GM19351 (cell line): ENCODE results near the gene STEAP2.
"Not testable (repeated sequence)": the region's sequence is repeated elsewhere in the genome, so short reads cannot be mapped to it uniquely, and the experiment has no call there.

Source experiments
- ATAC-seq: cut with Tn5 transposase; IDR thresholded peaks from one replicate; pipeline ENCODE4 v1.9.1; 2021; ENCODE audit warnings: mild to moderate bottlenecking, moderate library complexity; ENCODE audit not compliant: unreplicated experiment

Gene STEAP2

DNA sequence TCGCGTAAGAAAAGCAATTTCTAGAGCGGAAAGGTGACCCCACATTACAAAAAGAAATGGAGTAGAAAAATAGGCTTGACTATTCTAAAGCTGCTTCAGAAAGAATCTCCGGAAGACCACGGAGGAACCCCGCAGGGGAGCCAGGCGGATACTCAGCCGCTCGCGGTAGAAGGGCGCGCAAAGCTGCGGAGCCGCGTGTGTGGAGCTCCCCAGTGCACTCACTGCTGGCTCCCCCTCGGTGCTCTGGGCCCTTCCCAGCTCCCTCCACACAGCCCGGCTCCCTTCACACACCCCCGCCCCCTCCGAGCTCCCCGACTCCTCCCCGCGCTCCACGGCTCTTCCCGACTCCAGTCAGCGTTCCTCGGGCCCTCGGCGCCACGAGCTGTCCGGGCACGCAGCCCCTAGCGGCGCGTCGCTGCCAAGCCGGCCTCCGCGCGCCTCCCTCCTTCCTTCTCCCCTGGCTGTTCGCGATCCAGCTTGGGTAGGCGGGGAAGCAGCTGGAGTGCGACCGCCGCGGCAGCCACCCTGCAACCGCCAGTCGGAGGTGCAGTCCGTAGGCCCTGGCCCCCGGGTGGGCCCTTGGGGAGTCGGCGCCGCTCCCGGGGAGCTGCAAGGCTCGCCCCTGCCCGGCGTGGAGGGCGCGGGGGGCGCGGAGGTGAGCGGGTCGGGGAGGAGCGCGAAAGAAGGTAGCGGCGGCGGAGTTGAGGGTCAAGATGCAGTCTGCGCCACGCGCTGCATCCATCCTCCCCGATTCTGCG is at the start of gene STEAP2:
Gene STEAP2 (plus strand): TSS at position 350 of the 758 bp plus-strand sequence. CDS start 13,343 bp downstream, outside the sequence.
- ATAC-seq: peak; percentile 93

DNA sequence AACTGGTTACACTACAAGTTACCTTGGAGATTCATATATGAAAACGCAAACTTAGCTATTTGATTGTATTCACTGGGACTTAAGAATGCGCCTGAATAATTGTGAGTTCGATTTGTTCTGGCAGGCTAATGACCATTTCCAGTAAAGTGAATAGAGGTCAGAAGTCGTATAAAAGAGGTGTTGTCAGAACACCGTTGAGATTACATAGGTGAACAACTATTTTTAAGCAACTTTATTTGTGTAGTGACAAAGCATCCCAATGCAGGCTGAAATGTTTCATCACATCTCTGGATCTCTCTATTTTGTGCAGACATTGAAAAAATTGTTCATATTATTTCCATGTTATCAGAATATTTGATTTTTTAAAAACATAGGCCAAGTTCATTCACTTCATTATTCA is 48.0 kb upstream of the STEAP2 start:
- no peak for ATAC-seq

DNA sequence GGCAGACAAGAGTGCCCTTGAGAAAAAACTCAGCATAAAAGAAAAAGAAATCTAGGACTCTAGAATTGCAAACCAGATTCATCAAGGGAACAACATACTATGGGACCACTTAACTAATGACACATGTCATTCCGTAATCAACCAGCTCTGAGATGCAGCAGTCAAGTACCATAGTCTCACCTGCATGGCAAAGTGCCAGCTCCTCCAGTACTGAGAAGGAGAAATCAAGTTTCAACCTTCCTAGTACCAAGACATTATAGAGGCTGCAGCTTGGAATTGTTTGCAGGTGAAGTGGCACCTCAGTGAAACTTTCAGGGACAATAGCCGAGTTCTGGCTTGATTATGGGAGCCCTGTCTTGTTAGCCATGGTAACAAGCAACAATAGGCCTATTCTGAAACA is 45.8 kb upstream of the STEAP2 start:
- ATAC-seq: no peak

DNA sequence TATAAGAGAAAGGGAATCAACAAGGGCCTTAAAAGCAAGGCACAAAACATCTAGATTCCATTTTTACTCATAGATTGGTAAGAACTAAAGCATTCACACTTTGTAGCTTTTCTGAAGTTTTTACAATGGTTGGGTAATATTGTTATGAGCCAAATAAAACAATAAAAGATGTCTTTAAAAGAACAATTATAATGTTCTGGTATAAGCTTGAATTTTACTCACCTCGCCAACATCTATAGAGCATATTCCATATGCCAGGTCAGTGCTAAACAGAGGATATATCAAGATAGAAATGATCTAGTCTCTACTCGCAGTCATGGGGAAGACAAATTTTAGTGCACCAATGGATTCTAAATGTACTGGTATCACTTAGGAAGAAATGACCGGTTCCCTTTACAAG is 45.4 kb upstream of the STEAP2 start:
- no peak for ATAC-seq

- no peak for ATAC-seq
Observed at GRCh38 chr7:90167361-90167760, 44.2 kb upstream of the STEAP2 start.

DNA sequence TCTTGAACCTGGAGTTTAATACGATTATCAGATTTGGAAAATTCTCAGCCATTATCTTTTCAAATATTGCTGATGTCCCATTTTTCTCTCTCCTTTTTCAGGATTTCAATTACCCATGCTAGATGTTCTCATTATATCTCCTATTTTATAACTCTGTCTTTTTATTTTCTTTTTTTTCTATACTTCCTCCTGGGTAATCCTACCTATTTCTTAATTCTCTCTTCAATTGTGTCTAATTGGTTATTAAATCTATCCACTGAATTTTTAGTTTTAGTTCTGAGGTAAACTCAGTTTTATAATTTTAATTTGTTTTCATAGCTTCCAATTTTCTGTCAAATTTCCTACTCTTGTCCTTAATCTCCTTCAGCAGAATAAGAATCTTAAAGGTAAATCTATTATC is 41.6 kb upstream of the STEAP2 start:
- ATAC-seq: no peak

DNA sequence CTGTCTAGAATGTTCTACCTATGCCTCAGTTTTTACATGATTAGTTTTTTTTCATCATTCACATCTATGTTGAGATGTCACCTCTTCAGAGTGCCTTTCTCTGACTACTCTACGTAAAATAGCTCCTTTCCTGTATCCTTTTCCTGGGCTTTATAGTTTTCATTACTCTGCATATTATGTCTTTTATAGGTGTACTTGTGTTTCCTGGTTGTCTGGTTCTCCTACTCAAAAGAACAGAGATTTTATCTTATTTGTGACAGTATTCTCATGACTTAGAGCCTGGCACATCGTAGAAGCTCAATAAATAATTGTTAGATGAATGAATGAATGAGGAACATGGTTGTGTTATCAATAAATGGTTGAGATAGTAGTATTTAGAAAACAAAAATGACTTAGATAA is 39.4 kb upstream of the STEAP2 start:
- ATAC-seq: no peak

GRCh38 chr7:90172624-90173023 is 38.9 kb upstream of the STEAP2 start:
- no peak for ATAC-seq

- ATAC-seq: peak; percentile 87
Observed at GRCh38 chr7:90173127-90173844, 38.3 kb upstream of the STEAP2 start.

GRCh38 chr7:90175667-90176066 is 35.9 kb upstream of the STEAP2 start:
- no peak for ATAC-seq

- no peak for ATAC-seq
Observed at GRCh38 chr7:90176195-90176594, 35.3 kb upstream of the STEAP2 start.

GRCh38 chr7:90178166-90178565 is 33.4 kb upstream of the STEAP2 start:
- ATAC-seq: no peak

- peak; percentile 97 for ATAC-seq
Observed at GRCh38 chr7:90178679-90179278, 32.8 kb upstream of the STEAP2 start.

GRCh38 chr7:90180011-90180585 is 31.4 kb upstream of the STEAP2 start:
- ATAC-seq: no peak

DNA sequence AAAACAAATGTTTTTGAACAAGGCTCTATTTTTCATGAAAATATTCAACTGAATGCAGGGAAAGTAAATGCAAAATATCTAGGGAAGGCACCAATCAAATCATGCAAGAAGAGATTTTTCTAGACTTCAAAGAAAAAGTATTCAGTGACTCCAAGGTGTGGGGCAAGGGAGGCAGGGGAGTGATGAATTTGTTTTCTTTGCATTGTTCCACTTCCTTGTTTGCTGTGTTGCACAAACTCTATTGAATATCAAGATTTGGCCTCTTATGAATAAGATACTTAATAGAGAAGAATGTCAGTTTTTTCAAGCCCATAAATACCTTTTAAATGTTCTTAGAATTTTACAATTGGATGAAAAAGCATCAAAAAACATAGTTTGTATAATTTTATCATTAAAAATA is 30.9 kb upstream of the STEAP2 start:
- ATAC-seq: no peak

DNA sequence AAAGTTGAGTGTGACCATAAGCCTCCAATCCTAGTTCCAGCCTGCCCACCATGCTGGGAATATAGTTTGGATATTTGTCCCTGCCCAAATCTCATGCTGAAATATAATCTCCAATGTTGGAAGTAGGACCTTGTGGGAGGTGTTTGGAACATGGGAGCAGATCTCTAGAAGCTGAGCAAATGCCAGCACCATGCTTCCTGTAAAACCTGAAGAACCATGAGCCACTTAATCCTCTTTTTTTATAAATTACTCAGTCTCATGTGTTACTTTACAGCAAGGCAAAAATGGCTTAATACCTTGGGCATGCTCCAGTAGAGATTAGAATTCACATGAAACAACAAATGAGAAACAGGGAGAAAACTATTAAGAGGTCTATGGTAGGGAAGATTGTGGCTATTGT is 30.1 kb upstream of the STEAP2 start:
- ATAC-seq: no peak

- not testable (repeated sequence) for ATAC-seq
Observed at GRCh38 chr7:90186290-90186689, 25.2 kb upstream of the STEAP2 start.

- no peak for ATAC-seq
Observed at GRCh38 chr7:90187507-90188050, 24.0 kb upstream of the STEAP2 start.

DNA sequence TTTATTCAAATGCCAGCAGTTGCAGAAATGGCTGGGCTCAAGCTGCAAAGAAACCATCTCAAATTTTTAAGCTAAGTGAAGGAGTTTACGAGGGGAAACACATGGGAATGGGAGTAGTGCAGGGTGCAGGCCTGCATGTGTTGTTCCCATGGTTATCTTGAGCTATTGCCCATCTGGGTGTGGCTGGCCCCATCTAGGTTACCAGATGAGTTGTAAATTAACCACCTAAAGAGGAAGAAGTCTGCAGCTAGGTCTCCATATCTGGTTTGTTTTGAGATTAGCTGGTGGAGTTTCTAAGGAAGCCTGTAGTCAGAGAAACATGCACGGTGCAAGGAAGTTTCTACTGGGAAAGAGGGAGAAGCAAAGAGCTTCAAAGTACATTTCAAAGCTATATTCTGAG is 23.3 kb upstream of the STEAP2 start:
- ATAC-seq: peak; percentile 77

DNA sequence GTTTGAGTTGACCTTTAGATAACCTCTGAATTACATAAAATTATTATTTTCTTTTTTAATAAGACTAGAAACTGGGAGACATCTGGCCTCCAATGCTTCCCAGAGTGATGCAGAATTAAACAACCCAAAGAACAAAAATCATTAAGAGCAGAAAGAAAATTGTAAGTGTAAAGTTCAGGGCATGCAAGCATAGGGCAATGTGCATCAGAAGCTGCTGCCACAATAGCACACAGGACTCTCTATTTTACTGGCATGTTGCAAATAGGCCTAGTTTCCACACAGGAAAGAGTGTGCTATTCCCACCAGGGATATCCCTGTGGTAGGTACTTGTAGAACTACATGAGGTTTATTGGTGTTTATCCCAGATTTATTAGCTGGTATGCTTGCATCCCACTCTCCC is 20.5 kb upstream of the STEAP2 start:
- ATAC-seq: no peak

GRCh38 chr7:90191648-90192047 is 19.9 kb upstream of the STEAP2 start:
- no peak for ATAC-seq
